ENCODE measurements around the gene INSM1. TPM values are rescaled to one million over a fixed set of nuclear protein-coding genes. Genes with fewer than 3 reads are reported as not detected.

INSM1 gene, protein sequence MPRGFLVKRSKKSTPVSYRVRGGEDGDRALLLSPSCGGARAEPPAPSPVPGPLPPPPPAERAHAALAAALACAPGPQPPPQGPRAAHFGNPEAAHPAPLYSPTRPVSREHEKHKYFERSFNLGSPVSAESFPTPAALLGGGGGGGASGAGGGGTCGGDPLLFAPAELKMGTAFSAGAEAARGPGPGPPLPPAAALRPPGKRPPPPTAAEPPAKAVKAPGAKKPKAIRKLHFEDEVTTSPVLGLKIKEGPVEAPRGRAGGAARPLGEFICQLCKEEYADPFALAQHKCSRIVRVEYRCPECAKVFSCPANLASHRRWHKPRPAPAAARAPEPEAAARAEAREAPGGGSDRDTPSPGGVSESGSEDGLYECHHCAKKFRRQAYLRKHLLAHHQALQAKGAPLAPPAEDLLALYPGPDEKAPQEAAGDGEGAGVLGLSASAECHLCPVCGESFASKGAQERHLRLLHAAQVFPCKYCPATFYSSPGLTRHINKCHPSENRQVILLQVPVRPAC
- total RNA-seq = not detected

GRCh38 chr20:20367575-20368417, at the start of gene INSM1:
INSM1 (plus strand) TSS chr20:20368104; CDS start chr20:20368268, 164 bp downstream.
- Histone ChIP-seq H3K4me1 (ENCODE audit: insufficient read depth, low read length) (peaks cover 16% of the 10 kb centered on the region), H3K9me3 (ENCODE audit: low read depth, low read length) (no peaks in the 10 kb centered on the region), H3K27me3 (ENCODE audit: insufficient read depth, low read length) (peaks cover 78% of the 10 kb centered on the region), H3K4me3 (ENCODE audit: low read length) (no peak within 1 kb of the TSS)

DNA sequence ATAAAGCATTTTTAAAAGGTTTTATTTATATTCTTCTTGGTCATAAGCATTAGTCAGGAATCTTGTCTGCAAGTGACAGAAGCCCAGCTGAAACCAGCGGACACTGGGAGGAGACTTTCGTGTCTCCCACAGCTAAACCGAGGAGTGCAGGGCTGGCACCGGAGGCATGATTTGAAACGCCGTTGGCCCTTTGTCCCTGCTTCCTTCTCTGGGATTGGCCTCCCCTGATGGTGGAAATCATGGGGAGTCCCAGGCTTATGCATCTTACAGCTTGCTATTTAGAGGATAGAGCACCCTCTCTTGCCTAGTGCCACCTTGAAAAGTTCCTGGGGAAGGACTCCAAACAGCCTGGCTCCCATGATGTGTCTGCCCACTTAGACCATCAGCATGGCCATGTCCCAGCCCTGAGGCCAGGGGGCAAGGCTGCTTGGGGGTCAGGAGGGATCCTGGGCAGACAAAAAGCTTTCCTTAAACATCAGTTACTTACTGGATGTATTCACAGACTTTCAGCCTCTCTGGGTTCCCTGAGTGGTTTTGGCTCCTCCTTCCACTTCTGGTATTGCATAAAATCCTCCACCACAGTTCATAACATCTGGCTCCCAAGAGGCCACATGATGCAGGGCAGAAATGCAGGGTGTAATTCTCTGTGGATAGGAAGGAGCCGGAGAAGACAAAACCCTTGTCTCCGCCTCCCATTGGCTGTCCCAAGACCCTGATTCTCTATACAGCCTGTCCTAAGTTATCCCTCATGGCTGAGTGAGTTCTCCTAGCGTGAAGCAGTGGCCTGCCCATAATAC, 49.3 kb upstream of the INSM1 start:
- H3K4me1 ChIP-seq (ENCODE audit: insufficient read depth, low read length) = peaks cover 30% of the 10 kb centered on the region
- H3K9me3 ChIP-seq (ENCODE audit: low read depth, low read length) = no peaks in the 10 kb centered on the region
- H3K27me3 ChIP-seq (ENCODE audit: insufficient read depth, low read length) = no peaks in the 10 kb centered on the region
- H3K4me3 ChIP-seq (ENCODE audit: low read length) = no peak overlapping the region

- Histone ChIP-seq H3K4me1 (ENCODE audit: insufficient read depth, low read length) (peaks cover 30% of the 10 kb centered on the region), H3K4me3 (ENCODE audit: low read length) (no peak overlapping the region), H3K27me3 (ENCODE audit: insufficient read depth, low read length) (no peaks in the 10 kb centered on the region), H3K9me3 (ENCODE audit: low read depth, low read length) (no peaks in the 10 kb centered on the region)
Observed at GRCh38 chr20:20321134-20321533, 46.8 kb upstream of the INSM1 start.

GRCh38 chr20:20321917-20322316, 46.0 kb upstream of the INSM1 start:
- H3K9me3 ChIP-seq (ENCODE audit: low read depth, low read length) = no peaks in the 10 kb centered on the region
- H3K27me3 ChIP-seq (ENCODE audit: insufficient read depth, low read length) = no peaks in the 10 kb centered on the region
- H3K4me1 ChIP-seq (ENCODE audit: insufficient read depth, low read length) = peaks cover 26% of the 10 kb centered on the region
- no peak overlapping the region for H3K4me3 ChIP-seq (ENCODE audit: low read length)

DNA sequence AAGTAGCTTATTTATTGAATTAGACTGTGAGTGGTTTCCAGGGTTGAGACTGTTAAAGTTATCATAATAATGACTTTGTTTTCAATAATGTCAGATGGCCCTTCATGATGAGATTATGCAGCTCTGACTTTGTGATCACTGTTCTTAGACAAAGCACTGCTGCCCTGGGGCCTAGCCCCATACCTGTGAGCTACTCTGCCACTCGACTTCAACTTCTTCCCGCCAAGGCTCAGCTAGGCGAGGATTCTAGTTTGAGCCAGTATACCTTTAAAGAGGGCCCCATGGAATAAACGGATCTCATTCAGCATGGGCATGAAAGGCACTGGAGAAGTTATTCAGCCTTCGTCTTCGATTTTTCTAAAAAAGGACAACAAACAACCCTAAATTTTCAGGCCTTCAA, 45.0 kb upstream of the INSM1 start:
- H3K4me3 ChIP-seq (ENCODE audit: low read length) = no peak overlapping the region
- no peaks in the 10 kb centered on the region for H3K27me3 ChIP-seq (ENCODE audit: insufficient read depth, low read length)

DNA sequence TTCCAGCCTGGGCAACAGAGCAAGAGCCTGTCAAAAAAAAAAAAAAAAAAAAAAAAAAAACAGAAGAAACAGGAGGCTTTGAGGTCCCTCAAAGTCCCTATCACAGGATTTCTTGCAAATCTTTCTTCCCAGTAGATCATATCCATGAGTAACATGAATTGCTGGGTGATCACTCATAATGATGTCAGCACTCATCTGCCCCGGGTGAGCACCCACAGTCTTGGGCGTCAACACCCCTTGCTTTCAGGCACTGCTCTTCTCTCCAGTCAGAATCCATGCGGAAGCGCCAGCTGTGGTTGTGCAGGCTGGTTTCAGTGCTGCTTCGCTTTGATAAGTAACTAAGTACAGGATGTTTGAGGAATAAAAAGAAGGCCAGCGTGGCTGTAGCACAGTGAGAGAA, 40.2 kb upstream of the INSM1 start:
- Histone ChIP-seq H3K9me3 (ENCODE audit: low read depth, low read length) (no peaks in the 10 kb centered on the region), H3K4me3 (ENCODE audit: low read length) (no peak overlapping the region), H3K27me3 (ENCODE audit: insufficient read depth, low read length) (no peaks in the 10 kb centered on the region), H3K4me1 (ENCODE audit: insufficient read depth, low read length) (peaks cover 19% of the 10 kb centered on the region)

More for the DNA sequence above, 45.0 kb upstream of the INSM1 start:
- Histone ChIP-seq H3K9me3 (ENCODE audit: low read depth, low read length) (no peaks in the 10 kb centered on the region), H3K4me1 (ENCODE audit: insufficient read depth, low read length) (peaks cover 16% of the 10 kb centered on the region)

DNA sequence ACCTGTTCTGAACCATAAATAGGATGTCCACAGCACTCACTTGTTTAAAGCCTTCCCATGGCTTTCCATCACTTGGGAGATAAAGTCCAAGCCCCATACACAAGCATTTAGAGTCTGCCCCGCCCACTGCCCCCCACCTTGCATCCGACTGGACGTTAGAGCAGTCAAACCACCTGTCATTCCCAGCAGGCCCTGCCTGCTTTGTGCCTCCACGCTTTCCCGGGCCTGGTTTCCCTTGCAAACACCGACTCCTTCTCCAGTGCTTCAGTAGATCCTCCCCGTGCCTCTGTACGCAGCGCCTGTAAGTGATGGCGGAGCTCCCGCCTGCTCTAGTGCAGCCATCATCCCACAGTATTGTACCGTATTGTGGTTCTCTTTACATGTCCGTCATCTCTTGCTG, 38.3 kb upstream of the INSM1 start:
- H3K4me1 ChIP-seq (ENCODE audit: insufficient read depth, low read length) = peaks cover 36% of the 10 kb centered on the region
- H3K27me3 ChIP-seq (ENCODE audit: insufficient read depth, low read length) = no peaks in the 10 kb centered on the region
- H3K4me3 ChIP-seq (ENCODE audit: low read length) = no peak overlapping the region
- H3K9me3 ChIP-seq (ENCODE audit: low read depth, low read length) = no peaks in the 10 kb centered on the region

DNA sequence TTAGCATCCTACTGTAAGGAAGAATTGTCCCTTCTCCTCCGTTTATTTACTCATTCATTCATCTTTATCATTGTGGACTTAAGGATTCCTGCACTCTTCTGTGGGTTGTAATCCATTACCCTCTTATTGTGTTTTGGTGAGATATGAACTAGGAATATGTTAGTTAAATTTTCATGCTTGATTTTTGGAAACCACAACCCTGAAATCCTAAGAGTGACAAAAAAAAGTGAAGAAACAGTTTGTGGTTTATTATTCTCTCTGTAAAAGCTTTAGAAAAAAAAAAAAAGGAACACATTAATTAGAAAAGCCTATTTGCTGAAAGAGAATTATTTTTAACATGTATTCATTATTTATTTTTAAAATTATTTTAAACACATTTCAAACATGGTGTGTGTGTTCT, 36.7 kb upstream of the INSM1 start:
- H3K4me1 ChIP-seq (ENCODE audit: insufficient read depth, low read length) = peaks cover 40% of the 10 kb centered on the region
- no peaks in the 10 kb centered on the region for H3K9me3 ChIP-seq (ENCODE audit: low read depth, low read length)
- H3K4me3 ChIP-seq (ENCODE audit: low read length) = no peak overlapping the region
- H3K27me3 ChIP-seq (ENCODE audit: insufficient read depth, low read length) = no peaks in the 10 kb centered on the region

- peaks cover 40% of the 10 kb centered on the region for H3K4me1 ChIP-seq (ENCODE audit: insufficient read depth, low read length)
- H3K27me3 ChIP-seq (ENCODE audit: insufficient read depth, low read length) = no peaks in the 10 kb centered on the region
- no peaks in the 10 kb centered on the region for H3K9me3 ChIP-seq (ENCODE audit: low read depth, low read length)
- no peak overlapping the region for H3K4me3 ChIP-seq (ENCODE audit: low read length)
Observed at GRCh38 chr20:20331817-20332216, 36.1 kb upstream of the INSM1 start.

DNA sequence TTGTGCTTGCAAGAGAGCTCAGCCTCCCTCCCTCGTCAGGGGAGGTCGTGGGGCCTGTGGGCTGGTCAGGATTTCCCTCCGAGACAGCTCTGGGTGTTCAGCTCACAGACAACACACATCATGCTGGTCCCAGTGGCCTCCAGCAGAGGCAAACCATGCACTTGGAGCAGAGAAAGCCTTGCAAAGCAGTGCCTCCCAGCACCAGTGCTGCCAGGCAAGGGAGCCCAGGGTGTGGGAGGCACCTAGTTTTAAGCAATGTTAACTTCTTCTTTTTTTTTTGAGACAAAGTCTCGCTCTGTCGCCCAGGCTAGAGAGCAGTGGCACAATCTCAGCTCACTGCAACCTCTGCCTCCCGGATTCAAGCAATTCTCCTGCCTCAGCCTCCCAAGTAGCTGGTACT, 34.0 kb upstream of the INSM1 start:
- Histone ChIP-seq H3K9me3 (ENCODE audit: low read depth, low read length) (no peaks in the 10 kb centered on the region), H3K27me3 (ENCODE audit: insufficient read depth, low read length) (no peaks in the 10 kb centered on the region), H3K4me1 (ENCODE audit: insufficient read depth, low read length) (peaks cover 40% of the 10 kb centered on the region), H3K4me3 (ENCODE audit: low read length) (no peak overlapping the region)

DNA sequence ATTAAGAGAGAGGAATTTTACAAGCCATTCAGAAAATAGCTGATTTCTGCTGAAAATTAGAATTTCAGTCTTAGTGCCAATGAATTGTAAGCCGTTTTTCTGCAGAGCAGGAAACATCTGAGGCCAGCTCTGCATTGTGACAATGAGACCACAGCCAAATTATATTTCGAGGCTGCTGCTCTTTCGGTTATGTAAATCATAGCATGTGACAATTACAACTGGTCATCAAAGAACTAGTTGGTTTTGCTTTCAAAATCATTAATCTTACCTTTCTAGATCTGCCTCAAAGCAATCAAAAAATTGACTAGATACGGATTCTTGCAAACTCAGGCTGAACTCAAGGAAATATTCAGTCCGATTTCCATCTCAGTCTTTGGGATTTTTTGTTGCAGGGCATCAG, 33.4 kb upstream of the INSM1 start:
- Histone ChIP-seq H3K4me1 (ENCODE audit: insufficient read depth, low read length) (peaks cover 40% of the 10 kb centered on the region), H3K27me3 (ENCODE audit: insufficient read depth, low read length) (no peaks in the 10 kb centered on the region), H3K4me3 (ENCODE audit: low read length) (no peak overlapping the region), H3K9me3 (ENCODE audit: low read depth, low read length) (no peaks in the 10 kb centered on the region)

GRCh38 chr20:20338133-20338730, 29.7 kb upstream of the INSM1 start:
- H3K4me3 ChIP-seq (ENCODE audit: low read length) = no peak overlapping the region
- peaks cover 16% of the 10 kb centered on the region for H3K4me1 ChIP-seq (ENCODE audit: insufficient read depth, low read length)
- no peaks in the 10 kb centered on the region for H3K27me3 ChIP-seq (ENCODE audit: insufficient read depth, low read length)
- H3K9me3 ChIP-seq (ENCODE audit: low read depth, low read length) = no peaks in the 10 kb centered on the region

GRCh38 chr20:20340443-20340842, 27.5 kb upstream of the INSM1 start:
- Histone ChIP-seq H3K4me3 (ENCODE audit: low read length) (no peak overlapping the region), H3K27me3 (ENCODE audit: insufficient read depth, low read length) (no peaks in the 10 kb centered on the region), H3K4me1 (ENCODE audit: insufficient read depth, low read length) (no peaks in the 10 kb centered on the region), H3K9me3 (ENCODE audit: low read depth, low read length) (no peaks in the 10 kb centered on the region)

- Histone ChIP-seq H3K27me3 (ENCODE audit: insufficient read depth, low read length) (no peaks in the 10 kb centered on the region), H3K4me3 (ENCODE audit: low read length) (no peak overlapping the region), H3K9me3 (ENCODE audit: low read depth, low read length) (no peaks in the 10 kb centered on the region), H3K4me1 (ENCODE audit: insufficient read depth, low read length) (no peaks in the 10 kb centered on the region)
Observed at GRCh38 chr20:20341371-20341770, 26.5 kb upstream of the INSM1 start.

Data from mononuclear cell (primary cell).